Esophagus muscularis mucosa (tissue), 3 donors: ENCODE results near the gene ULK4.
"Not testable (repeated sequence)": the region's sequence is repeated elsewhere in the genome, so short reads cannot be mapped to it uniquely, and the experiment has no call there.

ENCODE experiments used
- CTCF ChIP-seq, 3 experiments: fragments of 200-600 bp in 2 of 3; fragments of 450-650 bp in 1 of 3; sonication (generic) in 2 of 3; IDR thresholded peaks; one replicate each; pipeline ENCODE4 v1.5.1; 2017 to 2019; ENCODE audit warnings: antibody characterized with exemption in 3 of 3, mild to moderate bottlenecking in 2 of 3, moderate library complexity in 1 of 3
- EP300 ChIP-seq: sonication (generic); formaldehyde crosslinking; IDR thresholded peaks from one replicate; pipeline ENCODE4 v1.6.1; 2017; ENCODE audit warnings: antibody characterized with exemption

- not testable (repeated sequence) for TF ChIP-seq CTCF (IDR thresholded peaks at IDR 0.05); EP300
Measured at GRCh38 chr3:41647730-41648129, 314.2 kb downstream of the ULK4 start.
